GM21825 (cell line): ENCODE results near the gene GPR155.
"Not testable (repeated sequence)": the region's sequence is repeated elsewhere in the genome, so short reads cannot be mapped to it uniquely, and the experiment has no call there.

Experiments used
- ATAC-seq: cut with Tn5 transposase; IDR thresholded peaks from one replicate; pipeline ENCODE4 v1.9.1; 2021; ENCODE audit warnings: mild to moderate bottlenecking, moderate library complexity; ENCODE audit not compliant: unreplicated experiment

Gene GPR155

DNA sequence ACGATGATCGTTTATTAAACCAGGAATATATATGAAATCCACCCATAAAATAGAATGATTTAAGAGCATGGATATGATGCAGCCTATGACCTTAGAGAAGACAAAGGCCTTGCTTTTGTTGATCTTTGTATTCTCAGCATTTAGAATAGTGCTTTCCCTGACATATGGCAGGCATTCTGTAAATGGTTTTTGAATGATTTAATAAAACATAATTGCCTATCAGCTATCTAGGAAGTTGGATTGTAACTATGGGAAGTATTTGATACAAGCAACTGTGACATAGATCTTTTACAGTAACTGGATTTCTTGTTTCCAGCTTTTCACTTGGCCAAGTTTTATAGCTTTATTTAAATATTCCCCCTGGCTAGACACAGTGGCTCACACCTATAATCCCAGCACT is 5.1 kb upstream of the GPR155 start:
- ATAC-seq, result no peak

DNA sequence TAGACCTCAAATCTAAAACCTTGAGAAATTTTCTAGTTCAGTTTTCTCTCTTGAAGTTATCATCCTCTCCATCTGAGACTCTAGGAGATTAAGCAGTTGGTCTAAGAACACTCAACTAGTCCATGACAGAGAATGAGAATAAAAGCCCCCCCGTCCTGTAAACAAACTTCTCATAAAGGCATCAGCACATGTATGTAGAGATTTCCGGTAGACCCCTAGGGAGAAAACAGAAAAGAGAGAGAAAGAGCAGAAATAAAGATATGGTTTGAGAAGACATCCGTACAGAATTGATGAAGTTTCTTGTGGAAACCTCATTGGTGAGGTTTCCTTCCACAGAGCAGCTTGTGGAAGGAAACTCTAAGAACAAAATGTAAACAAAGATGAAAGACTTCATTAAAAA is 3.2 kb upstream of the GPR155 start:
- no peak for ATAC-seq

DNA sequence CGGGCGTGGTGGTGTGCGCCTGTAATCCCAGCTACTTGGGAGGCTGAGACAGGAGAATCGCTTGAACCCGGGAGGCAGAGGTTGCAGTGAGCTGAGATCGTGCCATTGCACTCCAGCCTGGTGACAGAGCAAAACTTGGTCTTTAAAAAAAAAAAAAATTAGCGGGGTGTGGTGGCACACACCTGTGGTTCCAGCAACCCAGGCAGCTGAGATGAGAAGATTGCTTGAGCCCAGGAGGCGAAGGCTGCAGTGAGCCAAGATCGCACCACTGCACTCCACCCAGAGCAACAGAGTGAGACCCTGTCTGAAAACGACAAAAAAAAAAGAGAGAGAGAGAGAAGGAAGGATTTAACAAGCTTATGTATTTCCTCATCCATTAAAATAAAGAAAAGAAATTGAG is 2.7 kb upstream of the GPR155 start:
- not testable (repeated sequence) for ATAC-seq

DNA sequence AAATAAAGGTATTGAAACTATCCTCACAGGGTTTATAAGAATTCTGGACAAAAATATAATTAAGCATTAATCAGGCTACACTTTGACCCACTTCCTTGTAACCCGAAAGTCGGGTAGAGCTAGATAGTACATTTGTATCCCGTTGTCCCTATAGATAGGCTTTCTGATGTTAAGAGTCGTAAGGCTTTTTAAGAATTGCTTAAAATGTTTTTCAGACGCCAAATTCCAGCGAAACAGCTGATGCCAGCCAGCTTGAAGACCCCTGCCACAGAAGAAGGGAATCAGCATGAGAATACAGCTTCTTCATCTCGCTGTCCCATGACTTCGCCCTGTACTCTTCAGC is 962 bp upstream of the GPR155 start:
- no peak for ATAC-seq

DNA sequence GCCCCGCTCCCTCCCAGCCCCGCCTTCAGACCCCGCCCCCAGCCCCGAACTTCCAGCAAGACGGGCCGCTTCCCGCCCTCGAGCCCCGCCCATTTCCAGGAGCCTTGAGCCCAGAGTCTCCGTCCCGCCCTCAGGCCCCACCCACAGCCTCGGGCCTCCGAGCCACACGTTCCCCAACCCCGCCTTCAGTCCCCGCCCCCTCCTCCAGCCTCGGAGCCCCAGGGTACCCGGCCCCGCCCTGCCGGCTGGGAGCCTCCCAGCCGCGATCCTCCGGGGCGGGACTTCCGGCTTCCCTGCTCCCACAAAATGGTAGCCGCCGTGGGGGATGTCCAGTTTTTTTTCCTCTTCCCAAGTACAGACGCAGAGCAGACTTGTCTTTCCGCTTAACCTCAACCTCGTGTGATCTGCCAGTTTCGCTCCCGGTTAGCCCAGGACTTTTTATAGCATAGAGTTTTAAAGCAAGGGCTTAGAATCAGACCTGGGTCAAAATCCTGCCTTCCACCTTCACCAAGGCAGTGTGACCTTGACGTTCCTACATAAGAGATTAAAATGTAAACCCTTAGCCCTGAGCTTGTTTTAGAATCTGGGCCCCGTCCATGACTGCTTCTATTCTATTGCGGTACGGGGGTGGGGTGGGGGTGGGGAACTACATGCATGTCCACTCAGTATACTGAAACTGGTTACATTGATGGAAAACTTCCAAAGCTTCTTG is 435 bp upstream of the GPR155 start:
- ATAC-seq, result peak; percentile 92

DNA sequence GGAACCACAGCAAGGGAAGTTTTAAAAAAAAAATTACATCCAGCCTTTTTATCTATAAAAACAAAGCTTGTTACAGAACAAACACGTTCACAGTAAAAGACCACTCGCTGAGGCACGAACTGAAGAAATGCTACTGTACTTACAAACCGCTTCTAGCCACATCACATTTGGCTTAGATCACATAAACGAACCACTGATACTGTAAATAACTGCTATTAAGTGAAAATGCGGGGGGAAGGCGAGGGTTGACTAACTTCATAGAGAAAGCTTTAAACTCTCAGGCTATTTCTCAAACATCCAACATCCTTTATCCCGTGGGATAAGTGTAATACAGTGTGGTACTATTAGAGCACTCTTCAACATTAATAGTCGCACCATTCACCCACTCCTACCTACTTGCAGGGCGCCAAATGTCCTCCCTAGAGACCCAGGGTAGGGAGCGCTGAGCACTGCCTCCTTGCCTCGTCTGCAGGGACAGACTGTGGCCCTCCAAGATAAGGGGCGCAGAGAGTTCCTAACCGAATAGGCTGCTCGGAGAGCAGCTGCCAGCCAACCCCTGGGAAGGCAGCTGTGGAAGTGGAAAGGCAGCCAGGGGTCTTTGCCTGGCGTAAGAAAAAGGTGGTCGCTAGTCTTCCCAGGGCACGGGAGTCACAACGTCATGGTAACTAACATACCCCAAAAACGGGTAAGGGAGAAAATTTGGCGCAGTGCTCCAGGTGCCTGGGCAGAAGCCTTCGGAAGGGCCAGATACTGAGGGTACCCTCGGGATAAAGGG is 854 bp downstream of the GPR155 start:
- peak; percentile 29 for ATAC-seq

DNA sequence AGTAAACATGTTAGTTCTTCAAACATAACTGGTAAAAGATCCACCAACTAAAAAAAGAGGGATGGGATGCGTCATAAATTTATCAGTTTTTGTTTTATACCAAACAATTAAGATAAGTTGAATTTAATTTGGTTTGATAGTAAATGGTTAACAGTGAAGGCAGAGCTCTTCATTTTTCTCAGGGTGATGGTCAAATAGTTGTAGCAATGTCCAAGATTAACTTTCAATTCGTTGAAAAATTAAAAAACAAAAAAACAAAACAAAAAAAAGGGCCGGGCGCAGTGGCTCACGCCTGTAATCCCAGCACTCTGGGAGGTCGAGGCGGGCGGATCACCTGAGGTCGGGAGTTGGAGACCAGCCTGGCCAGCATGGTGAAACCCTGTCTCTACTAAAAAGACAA is 1.8 kb downstream of the GPR155 start:
- not testable (repeated sequence) for ATAC-seq

DNA sequence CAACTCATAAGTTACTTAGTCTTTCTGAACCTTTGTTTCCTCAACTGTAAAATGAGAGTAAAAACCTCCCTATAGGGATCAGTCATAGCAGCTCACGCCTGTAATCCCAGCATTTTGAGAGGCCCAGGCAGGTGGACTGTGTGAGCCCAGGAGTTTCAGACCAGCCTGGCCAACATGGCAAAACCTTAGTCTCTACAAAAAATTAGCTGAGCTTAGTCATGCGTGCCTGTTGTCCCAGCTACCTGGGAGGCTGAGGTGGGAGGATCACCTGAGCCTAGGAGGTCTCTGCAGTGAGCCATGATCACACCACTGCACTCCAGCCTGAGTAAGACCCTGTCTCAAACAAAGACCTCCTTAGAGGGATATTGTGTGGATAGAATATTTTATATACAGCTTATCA is 2.3 kb downstream of the GPR155 start:
- ATAC-seq, result no peak

DNA sequence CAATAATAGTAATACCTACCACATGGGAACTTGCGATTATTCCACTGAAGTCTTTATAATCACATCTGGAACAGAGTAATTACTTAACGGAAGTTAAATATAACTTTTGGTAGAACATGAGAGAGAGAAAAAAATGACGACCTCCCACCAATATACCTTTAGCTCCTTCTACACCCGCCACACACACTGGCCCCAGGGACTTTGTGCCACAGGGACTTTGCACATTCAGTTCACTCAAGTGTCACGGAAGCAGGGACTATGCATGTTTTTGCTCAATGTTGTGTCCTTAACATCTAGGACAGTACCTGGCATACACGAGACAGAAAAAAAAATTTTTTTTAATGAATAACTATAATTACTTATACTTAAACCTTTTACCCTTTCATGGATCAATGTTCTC is 4.0 kb downstream of the GPR155 start:
- no peak for ATAC-seq

DNA sequence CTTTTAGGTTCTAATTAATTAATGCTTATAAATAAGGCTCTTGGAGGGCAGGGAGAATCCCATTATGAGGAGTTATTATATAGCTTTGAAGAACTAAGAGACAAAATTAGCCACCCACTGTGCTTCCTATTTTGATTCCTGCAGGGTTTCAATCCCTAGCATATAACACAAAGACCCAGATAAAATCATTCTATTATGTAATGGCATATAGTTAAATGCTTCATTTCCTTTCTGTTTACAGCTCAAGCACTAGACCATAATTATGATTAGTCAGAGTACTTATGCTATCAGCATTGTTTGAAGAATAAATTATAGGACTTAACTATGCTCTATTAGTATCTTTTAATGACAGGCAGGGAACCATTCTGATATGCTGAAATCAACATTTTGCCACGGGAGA is 9.1 kb downstream of the GPR155 start:
- ATAC-seq, result no peak

DNA sequence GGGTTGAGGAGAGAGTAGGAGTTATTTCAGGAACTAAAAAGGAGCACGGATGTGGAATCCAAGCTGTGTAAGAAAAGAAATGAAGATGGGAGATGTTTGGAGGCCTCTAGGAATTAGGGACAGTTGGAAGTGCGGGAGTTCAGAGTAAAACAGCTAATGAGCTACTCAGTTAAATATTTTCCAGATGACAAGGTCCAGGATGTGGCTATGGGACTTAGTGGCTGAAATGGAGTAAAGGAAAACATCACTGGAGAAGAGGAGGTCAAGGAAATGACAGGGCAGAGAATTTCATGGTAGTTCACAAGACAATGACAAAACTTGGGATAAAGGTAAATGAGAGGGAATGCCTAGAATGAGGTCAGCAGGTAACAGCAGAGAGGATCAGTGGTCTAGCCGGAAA is 13.0 kb downstream of the GPR155 start:
- ATAC-seq, result no peak

DNA sequence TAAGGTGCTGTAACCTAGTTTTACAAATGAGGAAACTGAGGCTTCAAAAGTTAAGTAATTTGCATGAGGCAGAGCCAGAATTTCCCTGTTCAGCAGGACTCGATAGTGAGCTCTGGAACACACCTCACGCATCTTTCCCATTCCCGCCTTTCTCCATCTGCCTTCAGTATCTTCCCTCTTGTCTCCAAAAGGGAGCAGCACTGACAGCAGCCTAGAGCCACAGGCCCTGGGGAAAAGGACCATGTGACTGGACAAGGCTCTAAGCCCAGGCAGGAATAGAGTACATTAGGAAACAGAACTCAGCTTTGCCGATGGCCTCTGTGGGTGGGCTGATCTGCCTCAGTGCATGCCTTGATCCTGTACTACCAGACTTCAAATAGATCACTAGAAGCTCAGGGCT is 21.5 kb downstream of the GPR155 start:
- ATAC-seq, result no peak

DNA sequence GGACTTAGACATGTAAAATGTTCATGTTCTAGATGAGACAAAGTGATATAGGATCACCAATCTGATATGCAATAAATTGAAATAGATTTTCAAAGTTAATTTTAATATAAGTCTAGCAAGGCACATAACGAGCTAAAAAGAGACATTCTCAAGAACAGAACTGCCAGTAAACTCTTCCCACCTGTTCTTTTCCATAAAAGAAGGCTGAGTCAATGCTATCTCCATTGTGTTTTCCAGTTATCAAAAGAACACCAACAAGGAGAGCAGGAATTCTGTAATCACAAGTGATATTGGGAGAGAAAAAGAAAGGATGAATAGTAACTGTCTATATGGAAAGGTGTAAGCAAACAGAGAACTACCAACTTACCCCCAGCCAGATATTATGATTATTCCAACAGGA is 25.6 kb downstream of the GPR155 start:
- no peak for ATAC-seq

DNA sequence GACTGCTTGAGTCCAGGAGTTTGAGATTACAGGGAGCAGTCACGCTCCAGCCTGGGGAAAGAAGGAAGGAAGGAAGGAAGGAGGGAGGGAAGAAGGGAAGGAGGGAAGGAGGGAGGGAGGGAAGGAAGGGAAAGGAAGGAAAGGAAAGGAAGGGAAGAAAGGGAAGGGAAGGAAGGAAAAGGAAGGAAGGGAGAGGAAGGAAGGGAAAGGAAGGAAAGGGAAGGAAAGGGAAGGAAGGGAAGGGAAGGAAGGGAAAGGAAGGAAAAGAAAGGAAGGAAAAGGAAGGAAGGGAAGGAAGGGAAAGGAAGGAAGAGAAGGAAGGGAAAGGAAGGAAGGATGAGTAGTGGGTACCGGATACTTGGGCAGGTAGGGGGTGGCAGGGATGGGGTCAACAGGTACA is 32.3 kb downstream of the GPR155 start:
- no peak for ATAC-seq

DNA sequence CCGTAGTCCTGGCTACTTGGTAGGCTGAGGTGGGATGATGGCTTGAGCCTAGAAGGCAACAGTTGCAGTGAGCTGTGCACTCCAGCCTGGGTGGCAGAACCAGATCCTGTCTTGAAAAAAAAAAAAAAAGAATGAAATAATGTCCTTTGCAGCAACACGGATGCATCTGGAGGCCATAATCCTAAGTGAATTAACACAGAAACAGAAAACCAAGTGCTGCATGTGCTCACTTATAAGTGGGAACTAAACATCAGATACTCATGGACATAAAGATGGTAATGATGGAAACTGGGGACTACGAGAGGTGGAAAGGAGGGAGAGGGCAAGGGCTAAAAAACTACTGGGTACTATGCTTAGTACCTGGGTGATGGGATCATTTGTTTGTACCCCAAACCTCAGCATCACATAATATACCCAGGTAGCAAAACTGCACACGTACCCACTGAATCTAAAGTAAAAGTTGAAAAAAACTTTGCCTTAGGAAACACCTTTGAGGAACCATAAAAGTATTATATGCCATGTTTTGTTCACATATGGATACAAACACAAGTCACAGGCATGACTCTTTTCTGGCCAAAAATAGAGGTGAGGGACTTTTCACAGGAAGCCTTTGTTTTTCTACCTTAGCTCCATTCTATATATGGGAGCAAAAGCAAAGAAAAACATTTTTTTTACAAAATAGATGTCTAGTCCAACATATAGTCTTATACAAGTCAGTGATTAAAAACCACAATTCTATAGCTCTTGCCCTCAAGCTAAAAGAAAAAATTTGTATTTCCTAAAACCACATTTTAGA is 36.6 kb downstream of the GPR155 start:
- ATAC-seq, result no peak

DNA sequence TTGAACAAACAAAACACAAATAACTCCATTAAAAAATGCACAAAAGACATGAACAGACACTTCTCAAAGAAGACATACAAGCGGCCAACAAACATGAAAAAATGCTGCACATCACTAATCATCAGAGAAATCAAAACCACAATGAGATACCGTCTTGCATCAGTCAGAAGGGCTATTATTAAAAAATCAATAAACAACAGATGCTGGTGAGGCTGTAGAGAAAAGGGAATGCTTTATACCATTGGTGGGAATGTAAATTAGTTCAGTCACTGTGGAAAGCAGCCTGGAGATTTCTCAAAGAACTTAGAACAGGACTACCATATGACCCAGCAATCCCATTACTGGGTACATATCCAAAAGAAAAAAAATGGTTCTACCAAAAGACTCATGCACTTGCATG is 37.8 kb downstream of the GPR155 start:
- ATAC-seq, result no peak

DNA sequence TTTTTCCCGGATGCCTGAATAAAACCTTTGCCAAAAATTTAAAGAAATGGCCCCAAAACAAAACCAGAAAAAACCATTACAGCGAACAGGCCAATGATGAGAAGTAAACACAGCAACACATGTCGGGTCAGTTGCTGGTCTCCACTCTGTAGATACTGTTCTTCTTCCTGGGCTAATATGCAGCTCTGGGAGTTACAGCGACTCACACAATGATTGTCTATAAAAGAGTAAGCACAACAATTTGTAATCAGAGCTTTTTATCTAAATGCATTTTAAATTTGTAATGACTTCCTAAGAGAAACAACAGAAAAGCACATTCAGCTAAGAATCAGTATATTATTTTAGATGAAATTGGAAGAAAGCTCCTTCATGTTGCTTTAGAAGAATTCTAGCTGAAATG is 40.3 kb downstream of the GPR155 start:
- no peak for ATAC-seq

DNA sequence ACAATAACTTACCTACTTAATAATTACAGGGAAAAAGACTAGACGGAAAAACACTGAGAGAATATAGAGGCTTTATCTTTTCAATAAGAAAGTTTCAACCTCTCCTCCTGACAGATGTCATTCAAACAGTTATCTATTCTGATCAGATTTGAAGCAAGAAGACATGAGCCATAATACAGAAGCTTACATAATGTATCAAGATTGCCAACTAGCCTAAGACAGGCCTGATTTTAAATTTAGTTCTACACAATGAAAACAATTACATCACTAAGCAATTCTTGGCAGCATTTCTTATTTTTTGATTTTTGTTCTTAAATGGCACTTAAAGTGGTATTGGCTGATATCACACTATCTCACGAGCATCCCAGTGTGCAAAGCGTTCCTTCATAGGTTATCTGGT is 41.6 kb downstream of the GPR155 start:
- no peak for ATAC-seq

DNA sequence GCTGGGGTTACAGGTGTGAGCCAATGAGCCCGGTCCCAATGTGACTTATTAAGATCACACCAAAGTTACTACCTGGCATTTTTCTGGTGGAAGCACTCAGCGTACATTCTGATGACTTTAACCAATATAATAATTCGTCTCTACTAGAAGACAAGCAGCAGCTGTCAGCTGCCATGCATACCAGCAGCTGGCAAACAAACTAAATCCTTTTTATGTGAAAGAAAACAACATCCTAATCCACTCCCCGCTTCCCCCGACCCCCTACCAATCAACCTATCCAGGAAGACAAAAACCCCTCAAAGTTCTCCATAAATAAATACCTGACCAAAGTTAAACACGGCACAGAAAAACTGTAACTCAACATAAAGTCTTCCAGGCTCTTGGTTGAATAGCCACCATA is 42.1 kb downstream of the GPR155 start:
- no peak for ATAC-seq

DNA sequence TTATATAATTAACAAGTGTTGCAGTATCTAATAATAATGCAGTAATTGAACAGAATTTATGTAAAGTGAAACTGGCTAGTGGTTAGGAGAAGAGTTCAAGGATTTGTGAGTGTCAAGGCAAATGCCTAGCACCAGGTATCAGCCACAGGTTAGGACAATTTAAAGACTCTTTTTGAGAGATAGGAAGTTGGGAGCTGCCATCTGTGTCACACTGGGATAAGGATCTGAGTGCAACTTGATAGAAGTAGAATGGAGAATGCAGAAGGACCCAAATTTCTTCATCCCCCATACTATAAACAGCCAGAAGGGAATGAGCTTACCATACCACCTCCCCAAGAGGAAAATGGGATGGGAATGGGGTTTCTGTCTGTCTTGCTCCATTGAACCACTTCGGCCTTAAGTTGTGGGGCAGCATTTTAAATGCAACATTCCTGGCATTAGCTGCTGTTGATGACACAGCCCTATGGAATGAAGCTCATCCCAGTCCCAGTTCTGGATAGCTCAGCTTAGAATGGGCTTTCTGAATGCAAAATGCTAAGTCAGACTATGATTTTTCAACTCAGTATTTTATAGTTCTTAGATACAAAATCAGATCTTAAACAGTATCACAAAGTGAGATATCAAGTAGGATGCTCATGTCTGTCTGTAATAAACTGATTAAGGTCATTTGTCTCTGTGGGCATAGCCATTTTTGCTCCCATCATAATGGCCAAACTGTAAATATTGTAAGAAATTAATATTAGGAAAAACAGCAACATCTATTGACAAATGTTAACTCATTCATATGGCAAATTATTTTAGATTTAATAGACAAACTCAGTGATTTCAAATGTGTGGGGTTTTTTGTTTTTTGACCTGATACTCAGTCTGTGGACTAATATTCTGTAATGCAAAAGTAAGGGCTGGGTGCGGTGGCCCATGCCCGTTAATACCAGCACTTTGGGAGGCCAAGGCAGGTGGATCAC is 44.0 kb downstream of the GPR155 start:
- ATAC-seq, result no peak

DNA sequence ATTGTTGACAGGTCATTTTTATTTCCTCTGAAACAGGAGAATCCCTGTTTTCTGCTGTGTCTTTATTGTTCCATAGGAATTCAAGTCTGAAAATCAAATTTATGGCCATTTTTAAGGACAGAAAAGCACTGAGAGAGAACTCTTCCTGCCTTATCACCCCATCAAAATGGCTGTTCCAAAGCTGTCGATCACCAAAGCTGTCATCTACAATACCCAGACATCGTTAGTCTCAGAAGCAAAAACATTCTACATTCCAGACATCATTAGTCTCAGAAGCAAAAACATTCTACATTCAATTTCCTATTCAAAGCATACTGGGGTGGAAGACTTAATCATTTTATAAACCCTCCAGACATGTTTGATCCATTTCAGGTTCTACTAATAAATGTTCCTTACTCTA is 46.9 kb downstream of the GPR155 start:
- no peak for ATAC-seq
